Small intestine (tissue), 7 donors: Measurements from ENCODE around the gene FAM120AOS. TPM values are rescaled to one million over a fixed set of nuclear protein-coding genes. Genes with fewer than 3 reads are reported as not detected.

Source experiments
- DNase-seq, 2 donors: peaks; one replicate each; pipeline versions ENCODE4 v3.0.0 to v3.0.0-alpha.2; 2013
- FAIRE-seq: peaks from 2 replicates; lab custom pipeline; 2012; peaks lifted over from hg19 to GRCh38; lab: Jason Lieb, UNC
- H3K27ac ChIP-seq, 3 donors: one replicate each; pipeline ENCODE4 v1.5.1; 2013; ENCODE audit warnings: low read length in 2 of 3, mild to moderate bottlenecking in 2 of 3, control low read depth in 1 of 3, inconsistent platforms in 1 of 3, low read depth in 1 of 3, moderate library complexity in 1 of 3
- H3K27me3 ChIP-seq, 3 donors: one replicate each; pipeline ENCODE4 v1.6.1; 2013; ENCODE audit warnings: low read length in 3 of 3, inconsistent platforms in 1 of 3; ENCODE audit not compliant: control insufficient read depth in 3 of 3, insufficient read depth in 3 of 3
- H3K36me3 ChIP-seq, 3 donors: one replicate each; pipeline ENCODE4 v1.6.1; 2013; ENCODE audit warnings: low read length in 3 of 3, inconsistent platforms in 1 of 3, low read depth in 1 of 3, mild to moderate bottlenecking in 1 of 3, moderate library complexity in 1 of 3; ENCODE audit not compliant: control insufficient read depth in 3 of 3, insufficient read depth in 2 of 3
- H3K4me1 ChIP-seq, 3 donors: one replicate each; pipeline ENCODE4 v1.6.1; 2013; ENCODE audit warnings: low read length in 2 of 3, inconsistent platforms in 1 of 3, low read depth in 1 of 3, mild to moderate bottlenecking in 1 of 3, moderate library complexity in 1 of 3; ENCODE audit not compliant: control insufficient read depth in 3 of 3, insufficient read depth in 2 of 3
- H3K4me3 ChIP-seq, 3 donors: one replicate each; pipeline ENCODE4 v1.5.1; 2013; ENCODE audit warnings: low read length in 3 of 3, control low read depth in 1 of 3, inconsistent platforms in 1 of 3, low read depth in 1 of 3, mild to moderate bottlenecking in 1 of 3, moderate library complexity in 1 of 3
- H3K9me3 ChIP-seq, 2 donors: one replicate each; pipeline ENCODE4 v1.6.1; 2013; ENCODE audit warnings: low read depth in 1 of 2, low read length in 1 of 2; ENCODE audit not compliant: control insufficient read depth in 2 of 2, insufficient read depth in 1 of 2
- WGBS, 3 donors: extraction: QIAGEN DNeasy Blood & Tissue Kit; methylation state at CpG; one replicate each; pipeline ENCODE4 v1.1.7; 2013; 5-methylcytosine and 5-hydroxymethylcytosine counted together
- polyA plus RNA-seq, 4 donors: library from polyadenylated mRNA; stranded (reverse) in 3 of 4; unstranded in 1 of 4; fragments of 200-250 nt in 3 of 4; fragments of 120-200 nt in 1 of 4; gene quantifications; one replicate each; pipeline versions ENCODE4 v1.2.1 to v1.2.3, GENCODE V29; 2013
- donor health status: healthy with polysubstance abuse.
- donor health status: control.
- donor health status: control.
- donor health status: Bipolar disorder and iron deficiency.
- donor health status: healthy.

Gene FAM120AOS
- polyA plus RNA-seq, 4 donors = 29.7 to 62.9 (median 32.0) TPM

GRCh38 chr9:93460689-93461413 lies 7.5 kb upstream of the FAM120AOS start:
- DNase-seq = peak in 1 of 2 donors; percentile 15
- H3K27ac ChIP-seq = no peak overlapping the region
- FAIRE-seq = no peak

GRCh38 chr9:93459432-93459847 lies 6.1 kb upstream of the FAM120AOS start:
- Histone ChIP-seq H3K27me3 (no peaks in the 10 kb centered on the region), H3K9me3 (no peaks in the 10 kb centered on the region), H3K4me1 (peaks cover 9 to 34% (median 29%) of the 10 kb centered on the region in 3 donors), H3K4me3 (no peak overlapping the region), H3K36me3 (peaks cover 0 to 8% (median 0%) of the 10 kb centered on the region in 3 donors), H3K27ac (no peak overlapping the region)
- DNase-seq = no peak
- no peak for FAIRE-seq

More at GRCh38 chr9:93460689-93461413, 7.5 kb upstream of the FAM120AOS start:
- Histone ChIP-seq H3K27me3 (no peaks in the 10 kb centered on the region), H3K4me3 (no peak overlapping the region), H3K4me1 (peaks cover 9 to 42% (median 35%) of the 10 kb centered on the region in 3 donors), H3K9me3 (no peaks in the 10 kb centered on the region), H3K36me3 (peaks cover 0 to 5% (median 0%) of the 10 kb centered on the region in 3 donors)
- 88 to 90% (median 88%) methylated on average over 3 of the region's 3 CpGs for WGBS, 3 donors

GRCh38 chr9:93458712-93459111 lies 5.3 kb upstream of the FAM120AOS start:
- Histone ChIP-seq H3K27me3 (no peaks in the 10 kb centered on the region), H3K4me1 (peaks cover 11 to 31% (median 27%) of the 10 kb centered on the region in 3 donors), H3K9me3 (no peaks in the 10 kb centered on the region), H3K36me3 (peaks cover 0 to 8% (median 0%) of the 10 kb centered on the region in 3 donors), H3K27ac (no peak overlapping the region), H3K4me3 (no peak overlapping the region)
- no peak for FAIRE-seq
- no peak for DNase-seq
- 76 to 82% (median 79%) methylated on average over 4 of the region's 4 CpGs for WGBS, 3 donors

GRCh38 chr9:93457006-93457405 lies 3.6 kb upstream of the FAM120AOS start:
- WGBS, 3 donors = 32 to 52% (median 32%) methylated on average over 1 of the region's 1 CpG
- Histone ChIP-seq H3K36me3 (peaks cover 0 to 13% (median 0%) of the 10 kb centered on the region in 3 donors), H3K4me1 (peaks cover 11 to 31% (median 22%) of the 10 kb centered on the region in 3 donors), H3K9me3 (no peaks in the 10 kb centered on the region), H3K4me3 (no peak overlapping the region), H3K27ac (peak overlapping the region in 2 of 3 donors; percentile 20 to 71), H3K27me3 (no peaks in the 10 kb centered on the region)
- DNase-seq (no peak), FAIRE-seq (no peak)

- Histone ChIP-seq H3K27ac (peak overlapping the region; percentile 55 to 71 (median 63)), H3K9me3 (no peaks in the 10 kb centered on the region), H3K4me1 (peaks cover 10 to 31% (median 22%) of the 10 kb centered on the region in 3 donors), H3K27me3 (no peaks in the 10 kb centered on the region), H3K4me3 (no peak overlapping the region), H3K36me3 (peaks cover 0 to 13% (median 0%) of the 10 kb centered on the region in 3 donors)
- DNase-seq (peak; percentile 75 to 94), FAIRE-seq (no peak)
- 13 to 49% (median 19%) methylated on average over 2 of the region's 2 CpGs for WGBS, 3 donors
Measured at GRCh38 chr9:93456504-93456903, 3.1 kb upstream of the FAM120AOS start.

GRCh38 chr9:93456022-93456421 lies 2.6 kb upstream of the FAM120AOS start:
- H3K27ac ChIP-seq = peak overlapping the region; percentile 55 to 71 (median 63)
- H3K4me1 ChIP-seq = peaks cover 10 to 31% (median 22%) of the 10 kb centered on the region in 3 donors
- H3K4me3 ChIP-seq = no peak overlapping the region
- no peaks in the 10 kb centered on the region for H3K27me3 ChIP-seq
- WGBS, 3 donors = 27 to 82% (median 33%) methylated on average over 1 of the region's 1 CpG
- no peaks in the 10 kb centered on the region for H3K9me3 ChIP-seq
- H3K36me3 ChIP-seq = peaks cover 0 to 13% (median 0%) of the 10 kb centered on the region in 3 donors
- peak in 1 of 2 donors; percentile 57 for DNase-seq
- FAIRE-seq = no peak

GRCh38 chr9:93452710-93453046 lies 703 bp downstream of the FAM120AOS start:
- Histone ChIP-seq H3K9me3 (no peaks in the 10 kb centered on the region), H3K27ac (peak overlapping the region; percentile 95 to 98 (median 97)), H3K36me3 (peaks cover 0 to 26% (median 3%) of the 10 kb centered on the region in 3 donors), H3K4me1 (peaks cover 6 to 21% (median 8%) of the 10 kb centered on the region in 3 donors), H3K4me3 (peak overlapping the region; percentile 91 to 99 (median 97)), H3K27me3 (no peaks in the 10 kb centered on the region)
- no peak for FAIRE-seq
- DNase-seq = peak in 1 of 2 donors; percentile 45
- WGBS, 3 donors = 0 to 1% (median 1%) methylated on average over 10 of the region's 10 CpGs

GRCh38 chr9:93451849-93452709 lies 1.3 kb downstream of the FAM120AOS start:
- peak overlapping the region; percentile 91 to 99 (median 97) for H3K4me3 ChIP-seq
- peaks cover 0 to 26% (median 7%) of the 10 kb centered on the region in 3 donors for H3K36me3 ChIP-seq
- no peaks in the 10 kb centered on the region for H3K27me3 ChIP-seq
- H3K9me3 ChIP-seq = no peaks in the 10 kb centered on the region
- peaks cover 6 to 16% (median 7%) of the 10 kb centered on the region in 3 donors for H3K4me1 ChIP-seq
- WGBS, 3 donors = 0 to 1% (median 1%) methylated on average over 62 to 92 of the region's 92 CpGs
- FAIRE-seq = no peak
- H3K27ac ChIP-seq = peak overlapping the region; percentile 95 to 98 (median 97)
- DNase-seq = peak; percentile 52 to 82
